GM19193 (cell line): ENCODE data around the gene IL17C.

Experiments used
- POLR2A ChIP-seq: IDR thresholded peaks from 4 replicates; pipeline ENCODE4 v1.6.1; 2011; ENCODE audit not compliant: insufficient read depth, insufficient read length; ENCODE audit errors: extremely low read depth

The IL17C gene

DNA sequence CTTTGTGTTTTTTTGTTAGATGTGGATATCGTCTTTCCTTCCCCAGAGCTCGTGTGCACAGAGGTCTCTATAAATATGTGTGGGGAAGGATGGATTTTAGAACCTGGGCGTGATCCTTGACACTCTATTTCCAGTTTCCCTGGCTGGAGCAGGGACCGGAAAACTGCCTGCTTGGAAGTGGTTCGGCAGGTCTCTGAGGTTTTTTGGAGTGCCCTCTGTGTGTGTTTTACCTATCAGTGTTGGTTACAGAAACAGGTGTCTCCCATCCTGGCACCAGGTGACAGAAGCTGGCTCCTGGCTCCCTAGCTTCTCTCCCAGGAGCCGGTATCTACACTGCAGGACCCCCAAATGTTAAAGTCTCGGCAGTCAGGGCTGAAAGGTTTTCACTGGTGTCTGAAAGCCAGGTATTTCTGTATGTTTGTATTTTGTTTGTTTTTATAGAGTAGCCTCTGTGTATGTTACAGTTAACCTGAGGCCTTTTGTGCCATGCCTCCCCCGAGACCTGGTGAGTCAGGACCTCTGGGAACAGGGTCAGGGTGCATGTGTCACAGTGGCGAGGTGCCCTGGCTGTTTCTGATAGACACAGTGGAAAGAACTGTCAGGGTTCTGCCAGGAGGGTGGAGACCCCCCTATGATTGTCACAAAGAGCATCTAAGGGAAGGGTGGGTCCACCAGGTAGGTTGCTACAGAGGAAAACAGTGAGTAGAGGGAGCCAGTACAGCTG, 36.9 kb upstream of the IL17C start:
- no peak for TF ChIP-seq POLR2A

DNA sequence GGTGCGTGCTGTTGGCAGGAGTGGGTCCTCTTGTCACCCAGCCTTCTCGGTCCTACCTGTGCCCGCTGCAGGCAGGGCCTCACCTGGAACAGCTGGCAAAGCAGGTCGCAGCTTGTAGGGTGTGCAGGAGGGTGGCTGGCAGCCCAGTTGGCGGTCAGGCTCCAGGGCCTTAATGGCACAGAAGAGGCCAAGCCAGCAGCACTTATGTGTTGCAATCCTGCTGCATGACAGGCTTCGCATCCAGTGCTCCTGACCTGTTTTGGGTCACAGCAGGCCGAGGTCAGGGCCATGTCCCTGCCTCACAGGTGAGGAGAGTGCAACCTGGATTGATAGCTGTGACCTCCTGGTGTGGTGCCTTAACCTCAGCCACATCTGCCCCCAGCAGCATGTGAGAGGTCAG, 36.3 kb upstream of the IL17C start:
- TF ChIP-seq POLR2A, result no peak

- TF ChIP-seq POLR2A, result no peak
Measured at GRCh38 chr16:88605186-88606147, 32.9 kb upstream of the IL17C start.

- TF ChIP-seq POLR2A, result no peak
Measured at GRCh38 chr16:88606148-88606757, 32.1 kb upstream of the IL17C start.

DNA sequence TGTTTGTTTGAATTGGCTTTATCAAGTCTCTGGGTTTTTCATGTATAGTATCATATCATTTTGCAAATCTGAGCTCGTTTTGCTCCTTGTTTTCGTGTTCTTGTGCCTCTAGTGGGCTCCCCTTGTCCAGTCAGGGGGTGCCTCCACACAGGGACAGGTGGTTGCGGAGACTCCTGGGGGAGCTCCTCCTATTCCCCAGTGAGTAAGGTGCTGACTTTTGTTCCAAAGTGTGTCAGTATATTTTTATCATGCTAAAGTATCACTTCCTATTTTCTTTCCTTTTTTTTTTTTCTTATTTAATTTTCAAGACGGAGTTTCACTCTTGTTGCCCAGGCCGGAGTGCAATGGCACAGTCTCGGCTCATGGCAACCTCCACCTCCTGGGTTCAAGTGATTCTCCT, 30.3 kb upstream of the IL17C start:
- no peak for TF ChIP-seq POLR2A

DNA sequence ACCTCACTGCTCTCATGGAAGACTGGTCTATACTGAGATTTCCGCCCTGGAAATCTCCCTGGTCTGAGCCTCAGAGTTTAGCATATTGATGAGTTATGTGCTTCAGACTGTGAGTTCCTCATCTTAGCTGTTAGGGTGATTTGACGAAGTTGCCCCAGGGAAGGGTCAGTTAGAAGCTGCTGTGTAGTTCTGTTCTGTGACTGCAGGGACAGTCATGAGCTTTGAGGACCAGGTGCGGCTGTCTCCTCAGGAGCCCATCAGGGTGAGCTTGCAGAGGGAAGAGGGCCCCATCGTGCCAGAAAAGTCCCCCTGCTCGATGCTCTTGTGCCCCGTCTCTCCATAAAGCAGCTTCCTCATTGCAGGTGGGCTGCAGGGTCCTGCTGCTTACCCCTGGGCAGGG, 28.3 kb upstream of the IL17C start:
- no peak for TF ChIP-seq POLR2A

DNA sequence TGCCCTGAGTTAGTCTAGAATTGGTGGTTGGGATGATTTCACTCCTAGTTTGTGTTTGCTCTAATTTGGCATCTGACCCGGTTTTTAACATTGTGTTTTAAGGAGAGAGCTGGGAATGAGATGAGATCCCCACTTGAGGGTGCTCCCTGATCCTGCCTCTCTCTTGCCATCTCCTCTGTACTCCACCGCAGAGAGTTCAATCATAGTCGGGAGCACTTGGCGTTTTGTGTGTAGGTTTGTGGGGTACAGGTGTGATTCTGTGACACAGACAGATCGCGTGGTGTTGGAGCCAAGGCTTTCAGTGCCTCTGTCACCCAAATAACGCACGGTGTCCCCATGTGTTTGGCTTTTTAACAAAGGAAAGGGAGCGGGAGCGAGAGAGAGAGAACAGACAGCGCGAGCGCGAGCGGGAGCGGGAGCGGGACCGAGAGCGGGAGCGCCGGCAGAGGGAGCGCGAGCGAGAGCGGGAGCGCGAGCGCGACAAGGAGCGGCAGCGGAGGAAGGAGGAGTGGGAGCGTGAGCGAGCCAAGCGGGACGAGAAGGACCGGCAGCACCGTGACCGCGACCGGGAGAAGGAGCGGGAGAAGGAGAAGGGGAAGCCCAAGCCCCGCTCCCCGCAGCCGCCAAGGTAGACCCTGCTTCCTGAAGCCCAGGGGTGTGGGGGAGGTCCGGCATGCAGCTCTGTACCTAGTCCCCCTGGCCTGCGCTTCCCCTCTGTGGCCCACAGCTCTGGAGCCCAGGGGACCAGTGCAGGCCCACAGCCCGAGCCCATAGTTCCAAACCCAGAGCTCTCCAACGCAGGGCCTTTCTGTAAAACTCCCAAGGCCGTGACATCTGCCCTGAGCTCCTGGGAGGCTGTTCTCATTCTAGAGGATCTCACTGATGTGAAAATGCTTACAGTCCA, 27.2 kb upstream of the IL17C start:
- TF ChIP-seq POLR2A, result no peak

DNA sequence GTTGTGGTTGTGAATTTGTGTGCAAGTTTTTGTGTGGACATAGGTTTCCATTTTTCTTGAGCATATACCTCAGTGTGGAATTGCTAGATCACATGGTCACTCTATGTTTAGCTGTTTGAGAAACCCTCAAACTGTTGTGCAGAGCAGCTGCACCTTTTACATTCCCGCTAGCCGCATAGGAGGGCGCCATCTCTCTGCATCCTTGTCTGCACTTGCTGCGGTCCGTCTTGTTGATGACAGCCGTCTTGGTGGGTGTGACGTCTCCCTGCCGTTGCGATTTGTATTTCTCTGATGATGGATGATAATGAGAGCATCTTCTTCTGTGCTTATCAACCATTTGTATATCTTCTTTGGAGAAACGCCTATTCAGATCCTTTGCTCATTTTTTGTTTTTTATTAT, 25.1 kb upstream of the IL17C start:
- TF ChIP-seq POLR2A, result no peak

DNA sequence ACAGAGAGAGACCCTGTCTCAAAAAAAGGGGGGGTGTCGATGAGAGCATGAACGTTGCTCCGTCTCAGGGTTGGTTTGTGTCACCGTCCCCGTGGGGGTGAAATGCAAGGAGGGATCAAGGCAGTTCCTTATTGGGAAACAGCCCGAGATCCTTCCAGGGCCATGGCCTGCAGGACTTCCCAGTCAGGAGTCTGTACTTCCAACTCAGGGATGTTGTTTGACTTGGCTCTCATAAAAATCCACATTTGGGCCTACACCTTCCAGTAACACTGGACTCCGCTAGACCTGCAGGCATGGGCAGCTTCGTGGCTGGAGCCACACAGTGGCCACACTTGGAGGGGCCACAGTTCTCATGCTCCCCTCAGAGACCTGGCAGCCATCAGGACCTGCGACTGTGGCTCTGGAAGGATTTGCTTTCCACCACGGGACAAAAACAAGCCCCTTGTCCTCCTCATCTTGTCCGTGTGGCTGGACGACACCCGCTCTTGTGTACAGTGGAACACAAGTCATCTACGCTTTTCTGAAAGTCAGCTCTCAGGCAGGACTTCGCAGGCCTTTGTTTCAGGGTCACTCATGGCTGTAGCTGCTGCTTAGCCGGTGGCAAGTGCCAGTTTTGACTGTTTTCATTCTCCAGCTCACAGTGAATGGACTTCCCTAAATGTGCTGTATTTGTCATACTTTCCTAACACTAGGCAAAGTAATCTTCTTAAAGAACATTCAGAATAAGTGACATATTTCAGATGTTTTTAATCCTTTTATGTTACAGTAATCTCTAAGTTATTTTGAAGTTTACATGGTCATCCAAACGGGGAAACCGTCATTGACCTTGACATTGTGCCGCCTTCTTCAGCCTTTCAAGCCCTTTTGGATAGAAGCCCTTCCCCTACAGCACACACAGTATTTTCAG, 24.2 kb upstream of the IL17C start:
- no peak for TF ChIP-seq POLR2A

DNA sequence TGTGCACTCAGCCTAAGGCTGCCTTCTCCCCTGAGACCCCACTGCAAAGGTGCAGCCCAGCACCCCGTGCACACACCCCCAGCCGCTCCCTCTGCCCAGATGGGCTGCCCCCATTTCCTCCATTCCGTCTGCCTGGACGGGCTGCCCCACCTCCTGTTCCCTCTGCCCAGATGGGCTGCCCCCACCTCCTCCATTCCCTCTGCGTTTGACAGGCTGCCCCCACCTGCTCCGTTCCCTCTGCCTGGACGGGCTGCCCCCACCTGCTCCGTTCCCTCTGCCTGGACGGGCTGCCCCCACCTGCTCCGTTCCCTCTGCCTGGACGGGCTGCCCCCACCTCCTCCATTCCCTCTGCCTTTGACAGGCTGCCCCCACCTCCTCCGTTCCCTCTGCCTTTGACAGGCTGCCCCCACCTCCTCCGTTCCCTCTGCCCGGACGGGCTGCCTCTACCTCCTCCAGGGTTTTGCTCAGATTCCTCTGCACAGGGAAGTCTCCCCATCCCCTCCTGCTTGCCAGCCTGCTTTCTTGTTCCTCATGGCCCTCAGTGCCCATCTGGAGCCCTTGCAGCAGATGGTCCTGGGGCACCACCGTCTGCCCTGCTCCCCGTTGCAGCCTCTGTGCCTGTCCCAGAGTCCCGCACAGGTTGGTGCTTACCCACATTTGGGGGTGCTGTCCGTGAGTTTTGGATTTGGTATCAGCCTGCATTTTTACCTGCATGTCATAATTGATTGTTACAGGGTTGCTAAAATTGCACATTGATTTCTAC, 23.4 kb upstream of the IL17C start:
- no peak for TF ChIP-seq POLR2A

GRCh38 chr16:88616320-88616719, 22.1 kb upstream of the IL17C start:
- TF ChIP-seq POLR2A, result no peak

DNA sequence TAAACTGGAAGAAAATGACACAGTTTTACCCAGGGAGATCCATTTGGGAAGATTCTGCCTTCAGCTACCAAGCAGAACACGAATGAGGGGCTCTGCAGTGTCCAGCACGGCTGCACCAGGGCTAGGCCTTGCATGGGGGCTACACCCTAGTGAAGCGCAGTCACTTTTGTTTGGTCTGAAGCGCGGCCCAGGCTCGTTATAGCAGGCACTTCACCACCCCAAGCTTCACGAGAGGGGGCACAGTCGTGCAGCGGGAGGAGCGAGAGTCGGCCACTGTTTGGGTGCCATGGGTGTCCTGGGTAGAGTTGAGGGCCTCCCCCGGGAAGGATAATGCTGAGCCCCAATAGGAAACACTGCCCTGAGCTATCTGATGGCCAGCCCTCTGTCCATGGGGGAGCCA, 21.6 kb upstream of the IL17C start:
- no peak for TF ChIP-seq POLR2A
